Measurements from ENCODE around the gene ATP8B3. TPM values are rescaled to one million over a fixed set of nuclear protein-coding genes. Genes with fewer than 3 reads are reported as not detected.
A peak's percentile ranks its signal among the peaks of the same experiment; 100 is the strongest.

The ATP8B3 gene
- total RNA-seq, 1 donor from 2014 or later = 0.96 TPM

DNA sequence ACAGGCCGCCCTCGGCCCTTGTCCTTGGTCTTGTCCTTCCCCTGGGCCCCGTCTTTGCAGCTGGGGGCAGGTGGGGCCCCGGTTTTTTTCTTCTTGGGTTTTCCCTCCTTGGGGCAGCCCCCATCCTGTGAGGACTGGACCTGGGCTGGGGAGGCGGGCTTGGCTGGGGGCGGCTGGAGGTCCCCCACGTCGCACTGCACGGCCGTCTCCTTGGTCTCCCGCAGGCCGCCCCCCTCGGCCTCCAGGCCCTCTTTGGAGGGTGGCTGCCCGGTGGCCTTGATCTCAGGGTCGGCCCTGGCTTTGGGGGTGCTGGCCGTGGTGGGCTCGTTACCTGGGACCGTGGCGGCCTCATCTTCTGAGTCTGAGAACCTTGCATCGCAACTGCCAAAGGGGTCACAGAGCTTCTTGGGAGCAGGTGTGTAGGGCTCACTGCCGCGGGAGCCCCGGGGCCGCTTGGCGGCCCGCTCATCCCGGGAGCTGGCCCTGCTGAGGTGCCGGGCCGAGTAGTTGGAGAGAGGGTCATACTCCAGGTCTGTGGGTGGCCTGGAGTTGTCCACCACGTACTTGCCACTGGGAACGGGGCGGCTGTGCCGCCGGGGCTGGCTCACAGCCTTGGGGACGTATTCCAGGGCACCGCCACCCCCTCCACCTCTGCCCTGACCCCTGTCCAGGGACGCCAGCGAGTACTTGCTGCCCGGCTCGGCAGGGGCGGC, 15.6 kb upstream of the ATP8B3 start:
- Histone ChIP-seq H3K4me3 (ENCODE audit: low read depth, low read length) (no peak overlapping the region), H3K27me3 (ENCODE audit: control insufficient read depth, insufficient read depth, low read length) (no peaks in the 10 kb centered on the region), H3K36me3 (ENCODE audit: control insufficient read depth, insufficient read depth, low read length) (no peaks in the 10 kb centered on the region)
- no peak for TF ChIP-seq CTCF (IDR thresholded peaks at IDR 0.05; ENCODE audit: insufficient read depth, low read length, poor library complexity, severe bottlenecking)
- no peak for DNase-seq (ENCODE audit: low read depth)

GRCh38 chr19:1826557-1827521, 14.8 kb upstream of the ATP8B3 start:
- no peak for DNase-seq (ENCODE audit: low read depth)
- H3K36me3 ChIP-seq (ENCODE audit: control insufficient read depth, insufficient read depth, low read length) = no peaks in the 10 kb centered on the region
- TF ChIP-seq CTCF (IDR thresholded peaks at IDR 0.05; ENCODE audit: insufficient read depth, low read length, poor library complexity, severe bottlenecking) = no peak
- H3K4me3 ChIP-seq (ENCODE audit: low read depth, low read length) = peak overlapping the region; percentile 4
- no peaks in the 10 kb centered on the region for H3K27me3 ChIP-seq (ENCODE audit: control insufficient read depth, insufficient read depth, low read length)

DNA sequence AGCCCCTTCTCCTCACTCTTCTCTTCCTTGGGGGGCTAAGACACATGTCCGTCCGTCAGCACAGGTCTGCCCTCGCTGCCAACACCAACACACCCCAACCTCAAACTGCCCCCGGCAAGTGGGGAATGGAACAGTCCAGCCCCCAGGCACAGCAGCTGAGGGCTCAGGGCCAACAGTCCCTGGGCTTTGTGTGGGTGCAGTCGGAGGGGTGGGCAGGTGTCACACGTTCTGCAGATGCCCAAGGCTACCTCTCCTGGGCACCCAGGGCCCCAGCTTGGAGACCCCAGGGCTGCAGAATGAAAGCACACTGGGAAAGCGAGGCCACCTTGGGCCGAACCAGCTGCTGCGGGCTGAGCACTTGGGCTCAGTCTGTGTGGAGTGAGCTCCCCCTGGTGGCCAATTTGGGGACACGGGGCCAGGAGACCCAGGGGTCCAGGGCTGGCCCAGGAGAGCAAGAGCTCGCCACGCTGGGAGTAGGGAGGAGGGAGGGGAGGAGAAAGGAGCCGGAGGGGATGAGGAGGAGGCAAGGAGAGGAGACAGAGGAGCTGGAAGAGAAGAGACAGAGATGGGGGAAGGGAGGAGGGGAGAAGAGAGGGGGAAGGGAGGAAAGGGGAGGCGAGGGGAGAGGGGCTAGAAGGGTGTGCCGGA, 14.0 kb upstream of the ATP8B3 start:
- no peaks in the 10 kb centered on the region for H3K36me3 ChIP-seq (ENCODE audit: control insufficient read depth, insufficient read depth, low read length)
- no peak overlapping the region for H3K4me3 ChIP-seq (ENCODE audit: low read depth, low read length)
- TF ChIP-seq CTCF (IDR thresholded peaks at IDR 0.05; ENCODE audit: insufficient read depth, low read length, poor library complexity, severe bottlenecking) = peak; percentile 92
- H3K27me3 ChIP-seq (ENCODE audit: control insufficient read depth, insufficient read depth, low read length) = no peaks in the 10 kb centered on the region
- DNase-seq (ENCODE audit: low read depth) = no peak

DNA sequence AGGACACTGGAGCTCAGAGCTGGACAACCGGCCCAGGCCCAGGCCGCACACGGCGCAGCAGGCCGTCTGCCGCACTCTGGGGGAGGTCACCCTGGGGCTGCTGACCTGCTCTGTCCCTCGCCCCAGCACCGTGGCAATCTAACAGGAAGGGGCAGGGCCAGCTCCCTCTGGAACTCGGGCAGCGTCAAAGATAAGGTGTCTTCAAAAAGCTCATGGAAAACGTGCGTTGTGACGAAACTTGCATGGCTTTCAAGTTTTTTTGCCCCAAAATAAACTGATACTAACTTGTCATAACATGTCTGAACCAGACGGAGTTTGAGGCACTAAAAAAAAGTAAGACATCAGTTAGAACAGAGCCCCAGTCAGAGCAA, 12.2 kb upstream of the ATP8B3 start:
- Histone ChIP-seq H3K27me3 (ENCODE audit: control insufficient read depth, insufficient read depth, low read length) (no peaks in the 10 kb centered on the region), H3K4me3 (ENCODE audit: low read depth, low read length) (no peak overlapping the region), H3K36me3 (ENCODE audit: control insufficient read depth, insufficient read depth, low read length) (no peaks in the 10 kb centered on the region)
- TF ChIP-seq CTCF (IDR thresholded peaks at IDR 0.05; ENCODE audit: insufficient read depth, low read length, poor library complexity, severe bottlenecking) = no peak
- no peak for DNase-seq (ENCODE audit: low read depth)

DNA sequence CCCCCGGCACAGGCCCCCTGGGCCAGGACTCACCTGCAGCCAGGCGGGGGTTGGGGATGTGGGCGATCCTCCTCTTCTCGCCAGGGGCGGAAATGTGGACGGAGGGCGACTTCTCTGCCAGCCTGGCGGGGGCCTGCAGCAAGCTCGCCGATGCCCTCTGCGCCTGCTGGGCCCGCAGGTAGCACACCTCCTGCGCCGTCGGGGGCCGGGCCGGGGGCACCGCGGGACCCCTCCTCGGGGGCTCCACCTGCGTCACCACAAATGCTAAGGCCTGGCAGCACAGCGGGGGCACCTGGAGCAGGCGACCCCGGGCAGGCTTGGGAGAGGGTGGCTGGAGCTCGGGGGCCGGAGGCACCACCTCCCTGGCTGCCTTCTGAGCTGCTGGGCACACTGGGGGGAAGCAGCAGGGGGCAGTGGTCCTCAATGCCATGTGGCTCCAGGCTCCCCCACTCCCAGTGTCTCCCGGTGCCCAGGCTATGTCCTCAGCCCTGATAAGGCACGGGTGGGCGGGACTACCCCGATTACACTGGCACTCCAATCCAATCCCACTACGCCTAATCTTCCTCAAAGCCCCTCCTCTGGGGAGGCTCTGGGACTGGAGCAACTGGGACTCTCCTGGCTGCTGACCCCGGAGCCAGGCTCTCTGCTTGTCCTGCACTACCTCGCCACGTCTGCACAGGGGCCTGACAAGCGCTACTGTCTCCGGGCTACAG, 11.6 kb upstream of the ATP8B3 start:
- no peaks in the 10 kb centered on the region for H3K27me3 ChIP-seq (ENCODE audit: control insufficient read depth, insufficient read depth, low read length)
- TF ChIP-seq CTCF (IDR thresholded peaks at IDR 0.05; ENCODE audit: insufficient read depth, low read length, poor library complexity, severe bottlenecking) = no peak
- no peak overlapping the region for H3K4me3 ChIP-seq (ENCODE audit: low read depth, low read length)
- no peaks in the 10 kb centered on the region for H3K36me3 ChIP-seq (ENCODE audit: control insufficient read depth, insufficient read depth, low read length)
- DNase-seq (ENCODE audit: low read depth) = no peak

Measured in kidney epithelial cell (primary cell).